K562 (cell line): ENCODE measurements around the gene SUPT5H. TPM values are rescaled to one million over a fixed set of nuclear protein-coding genes. Genes with fewer than 3 reads are reported as not detected.

Source experiments
- BDP1 ChIP-seq: IDR thresholded peaks from 3 replicates; pipeline ENCODE4 v1.6.1; 2011; ENCODE audit not compliant: insufficient read length, insufficient read depth
- CEBPB ChIP-seq: fragments of 450-650 bp; IDR thresholded peaks from 2 replicates; pipeline ENCODE4 v1.6.1; 2016; ENCODE audit warnings: missing genetic modification characterization, missing compliant biosample characterization
- CHD1 ChIP-seq: fragments of 200-600 bp; sonication (generic); IDR thresholded peaks from one replicate; pipeline ENCODE4 v1.6.1; 2012; ENCODE audit warnings: mild to moderate bottlenecking, moderate library complexity, low read length, inconsistent platforms
- E2F1 ChIP-seq: sonication (generic); formaldehyde crosslinking; IDR thresholded peaks from 2 replicates; pipeline ENCODE4 v1.8.1; 2023; ENCODE audit warnings: mild to moderate bottlenecking, missing genetic modification reagents, moderate library complexity
- ELK3 ChIP-seq: fragments of 450-650 bp; formaldehyde crosslinking; IDR thresholded peaks from 2 replicates; pipeline ENCODE4 v1.4.0; 2020; ENCODE audit warnings: mild to moderate bottlenecking
- ILF3 ChIP-seq: fragments of 450-650 bp; IDR thresholded peaks from 2 replicates; pipeline ENCODE4 v1.6.1; 2018; ENCODE audit warnings: antibody characterized with exemption, mild to moderate bottlenecking, moderate library complexity, borderline replicate concordance
- NCOA4 ChIP-seq: fragments of 450-650 bp; IDR thresholded peaks from 2 replicates; pipeline ENCODE4 v1.6.1; 2018; ENCODE audit warnings: mild to moderate bottlenecking; ENCODE audit not compliant: partially characterized antibody
- POLR2H ChIP-seq: IDR thresholded peaks from 2 replicates; pipeline ENCODE4 v1.6.1; 2016; ENCODE audit warnings: missing genetic modification characterization, low read depth, mild to moderate bottlenecking, control low read depth, missing compliant biosample characterization, moderate library complexity
- TCF7L2 ChIP-seq: fragments of 150-350 bp; IDR thresholded peaks from 2 replicates; pipeline ENCODE4 v1.6.1; 2016; ENCODE audit warnings: low read depth, mild to moderate bottlenecking, low read length, moderate library complexity
- ZBTB2 ChIP-seq: fragments of 450-650 bp; IDR thresholded peaks from 2 replicates; pipeline ENCODE4 v1.6.1; 2016; ENCODE audit warnings: antibody characterized with exemption
- ZNF436 ChIP-seq: fragments of 250-450, 450-650 bp; sonication (Bioruptor Pico); formaldehyde crosslinking; IDR thresholded peaks from 2 replicates; pipeline ENCODE4 v1.7.0; 2020; ENCODE audit warnings: mild to moderate bottlenecking
- polyA plus RNA-seq, 8 experiments: library from polyadenylated mRNA; depleted of rRNA in 4 of 8; stranded (reverse) in 5 of 8; unstranded in 3 of 8; fragments of >200 nt; fragmentation: Nextera tagmentation in 2 of 8; fragmentation: Illumina TruSeq in 1 of 8; extraction: Ambion mirVana in 2 of 8; extraction: Trizol in 1 of 8; gene quantifications; 2 replicates each; pipeline versions ENCODE4 v1.2.1 to v1.2.3, GENCODE V29; 2011 to 2014; ENCODE audit warnings: inconsistent platforms in 1 of 8, missing spikeins in 1 of 8
- total RNA-seq, 7 experiments: library from RNA; depleted of rRNA in 6 of 7; stranded (reverse); fragments of >200 nt in 6 of 7; fragmentation: Illumina TruSeq in 2 of 7; extraction: Trizol in 2 of 7; gene quantifications; 2 replicates each; pipeline versions ENCODE4 v1.2.1 to v1.2.3, GENCODE V29; 2011 to 2021; ENCODE audit warnings: low replicate concordance in 1 of 7
- TF ChIP-seq, protein P1 (sequence below), 2 experiments: fragments of 450-650 bp; formaldehyde crosslinking in 1 of 2; IDR thresholded peaks; 2 replicates each; pipeline versions ENCODE4 v1.4.0 to v1.6.1; 2014 to 2020; ENCODE audit warnings: mild to moderate bottlenecking in 2 of 2, borderline replicate concordance in 1 of 2, low read depth in 1 of 2

SUPT5H gene
- total and polyA plus RNA-seq, 9 of the 15 experiments (the other 6 are each of a cell fraction or from before 2014, with no cell fraction given), result 13.3 to 85.9 (median 35.9) TPM

DNA sequence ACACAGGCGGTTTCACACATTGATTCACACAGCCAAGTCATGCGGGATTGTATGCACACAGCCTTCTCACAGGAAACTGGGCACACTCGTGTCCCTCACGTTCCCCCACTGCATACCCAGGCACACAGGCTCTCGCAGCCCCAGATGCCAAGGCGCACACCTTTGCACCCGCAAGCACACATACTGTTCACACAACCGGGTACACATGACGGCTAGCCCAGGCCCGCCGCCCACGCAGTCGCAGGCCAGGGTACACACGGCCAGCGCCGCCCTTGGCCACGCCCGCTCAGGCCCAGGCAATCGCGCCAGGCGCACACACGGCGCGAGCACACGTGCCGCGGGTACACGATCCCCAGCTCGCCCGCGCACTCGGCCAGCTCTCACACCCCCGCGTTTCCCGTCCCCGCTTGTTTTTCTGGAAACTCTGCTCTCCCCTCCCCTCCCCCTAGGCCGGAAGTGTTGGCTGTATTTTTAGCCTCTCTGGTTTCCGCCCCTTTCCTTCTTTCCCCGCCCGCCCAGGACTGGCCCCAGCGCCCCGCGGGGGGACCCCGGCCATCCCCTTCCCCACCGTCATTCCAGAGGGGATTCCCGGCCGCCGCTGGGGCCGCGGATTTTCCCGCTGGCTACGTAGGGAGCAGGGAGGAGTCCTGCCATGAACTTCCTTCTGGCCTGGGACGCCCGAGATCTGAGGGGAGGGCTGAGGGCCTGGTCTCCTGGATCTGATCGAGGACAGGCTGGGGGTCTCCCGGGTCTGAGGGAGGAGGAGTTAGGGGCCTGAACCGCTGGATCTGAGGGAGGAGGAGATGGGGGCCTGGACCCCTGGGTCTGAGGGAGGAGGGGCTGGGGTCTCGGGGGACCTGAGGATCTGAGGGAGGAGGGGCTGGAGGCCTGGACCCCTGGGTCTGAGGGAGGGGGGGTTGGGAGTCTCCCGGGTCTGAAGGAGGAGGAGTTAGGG lies 42.8 kb upstream of the SUPT5H start (continued):
- no peak for TF ChIP-seq ZBTB2
- TF ChIP-seq POLR2H (tag), result no peak
- no peak; the same call in 1 of the 2 replicates for TF ChIP-seq ILF3
- TF ChIP-seq NCOA4, result no peak
- peak; percentile 24 for TF ChIP-seq CHD1
- peak; percentile 43; the same call in 1 of the 2 replicates for TF ChIP-seq E2F1
- no peak for TF ChIP-seq BDP1
- TF ChIP-seq ELK3, result no peak
- TF ChIP-seq TCF7L2, result no peak
- TF ChIP-seq ZNF436 (CRISPR knock-in tag), result no peak
- TF ChIP-seq, protein P1, sequence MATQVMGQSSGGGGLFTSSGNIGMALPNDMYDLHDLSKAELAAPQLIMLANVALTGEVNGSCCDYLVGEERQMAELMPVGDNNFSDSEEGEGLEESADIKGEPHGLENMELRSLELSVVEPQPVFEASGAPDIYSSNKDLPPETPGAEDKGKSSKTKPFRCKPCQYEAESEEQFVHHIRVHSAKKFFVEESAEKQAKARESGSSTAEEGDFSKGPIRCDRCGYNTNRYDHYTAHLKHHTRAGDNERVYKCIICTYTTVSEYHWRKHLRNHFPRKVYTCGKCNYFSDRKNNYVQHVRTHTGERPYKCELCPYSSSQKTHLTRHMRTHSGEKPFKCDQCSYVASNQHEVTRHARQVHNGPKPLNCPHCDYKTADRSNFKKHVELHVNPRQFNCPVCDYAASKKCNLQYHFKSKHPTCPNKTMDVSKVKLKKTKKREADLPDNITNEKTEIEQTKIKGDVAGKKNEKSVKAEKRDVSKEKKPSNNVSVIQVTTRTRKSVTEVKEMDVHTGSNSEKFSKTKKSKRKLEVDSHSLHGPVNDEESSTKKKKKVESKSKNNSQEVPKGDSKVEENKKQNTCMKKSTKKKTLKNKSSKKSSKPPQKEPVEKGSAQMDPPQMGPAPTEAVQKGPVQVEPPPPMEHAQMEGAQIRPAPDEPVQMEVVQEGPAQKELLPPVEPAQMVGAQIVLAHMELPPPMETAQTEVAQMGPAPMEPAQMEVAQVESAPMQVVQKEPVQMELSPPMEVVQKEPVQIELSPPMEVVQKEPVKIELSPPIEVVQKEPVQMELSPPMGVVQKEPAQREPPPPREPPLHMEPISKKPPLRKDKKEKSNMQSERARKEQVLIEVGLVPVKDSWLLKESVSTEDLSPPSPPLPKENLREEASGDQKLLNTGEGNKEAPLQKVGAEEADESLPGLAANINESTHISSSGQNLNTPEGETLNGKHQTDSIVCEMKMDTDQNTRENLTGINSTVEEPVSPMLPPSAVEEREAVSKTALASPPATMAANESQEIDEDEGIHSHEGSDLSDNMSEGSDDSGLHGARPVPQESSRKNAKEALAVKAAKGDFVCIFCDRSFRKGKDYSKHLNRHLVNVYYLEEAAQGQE (IDR thresholded peaks at IDR 0.05; ENCODE audit: borderline replicate concordance), result peak; percentile 50; the same call in 1 of the 2 replicates
- TF ChIP-seq, protein P1 (CRISPR knock-in tag; IDR thresholded peaks at IDR 0.05; ENCODE audit: low read depth), result no peak; the same call in 1 of the 2 replicates
- TF ChIP-seq CEBPB (tag), result no peak
